ENCODE measurements around the gene TTLL11.

The TTLL11 gene

GRCh38 chr9:121914017-121914595 lies 179.0 kb downstream of the TTLL11 start:
- no peak for TF ChIP-seq ZNF565 (CRISPR knock-in tag; conservative IDR thresholded peaks at IDR 0.05; ENCODE audit: low read depth)
- TF ChIP-seq CSDC2 (CRISPR knock-in tag; IDR thresholded peaks at IDR 0.05) = no peak
- no peak for TF ChIP-seq CREB5 (CRISPR knock-in tag; IDR thresholded peaks at IDR 0.05; ENCODE audit: low read depth)
- TF ChIP-seq BACH2 (CRISPR knock-in tag; IDR thresholded peaks at IDR 0.05; ENCODE audit: borderline replicate concordance) = no peak
- TF ChIP-seq OSR1 (CRISPR knock-in tag; IDR thresholded peaks at IDR 0.05) = no peak
- no peak for ATAC-seq

GRCh38 chr9:121912812-121913627 lies 180.1 kb downstream of the TTLL11 start:
- no peak for ATAC-seq
- TF ChIP-seq PPARA (CRISPR knock-in tag; IDR thresholded peaks at IDR 0.05; ENCODE audit: borderline replicate concordance) (no peak), ESRRG (CRISPR knock-in tag; IDR thresholded peaks at IDR 0.05) (no peak), RARB (CRISPR knock-in tag; IDR thresholded peaks at IDR 0.05) (no peak), CSDC2 (CRISPR knock-in tag; IDR thresholded peaks at IDR 0.05) (no peak), BACH2 (CRISPR knock-in tag; IDR thresholded peaks at IDR 0.05; ENCODE audit: borderline replicate concordance) (no peak), ZNF70 (CRISPR knock-in tag; IDR thresholded peaks at IDR 0.05) (no peak), TSHZ2 (CRISPR knock-in tag; IDR thresholded peaks at IDR 0.05) (no peak), ZFP3 (CRISPR knock-in tag; IDR thresholded peaks at IDR 0.05) (no peak), ARNTL (CRISPR knock-in tag; IDR thresholded peaks at IDR 0.05; ENCODE audit: borderline replicate concordance, low read depth) (no peak), TOX (CRISPR knock-in tag; IDR thresholded peaks at IDR 0.05; ENCODE audit: borderline replicate concordance) (no peak), ZFP30 (CRISPR knock-in tag; IDR thresholded peaks at IDR 0.05) (no peak), PATZ1 (CRISPR knock-in tag; IDR thresholded peaks at IDR 0.05; ENCODE audit: borderline replicate concordance) (no peak)
- TF ChIP-seq, protein P1, sequence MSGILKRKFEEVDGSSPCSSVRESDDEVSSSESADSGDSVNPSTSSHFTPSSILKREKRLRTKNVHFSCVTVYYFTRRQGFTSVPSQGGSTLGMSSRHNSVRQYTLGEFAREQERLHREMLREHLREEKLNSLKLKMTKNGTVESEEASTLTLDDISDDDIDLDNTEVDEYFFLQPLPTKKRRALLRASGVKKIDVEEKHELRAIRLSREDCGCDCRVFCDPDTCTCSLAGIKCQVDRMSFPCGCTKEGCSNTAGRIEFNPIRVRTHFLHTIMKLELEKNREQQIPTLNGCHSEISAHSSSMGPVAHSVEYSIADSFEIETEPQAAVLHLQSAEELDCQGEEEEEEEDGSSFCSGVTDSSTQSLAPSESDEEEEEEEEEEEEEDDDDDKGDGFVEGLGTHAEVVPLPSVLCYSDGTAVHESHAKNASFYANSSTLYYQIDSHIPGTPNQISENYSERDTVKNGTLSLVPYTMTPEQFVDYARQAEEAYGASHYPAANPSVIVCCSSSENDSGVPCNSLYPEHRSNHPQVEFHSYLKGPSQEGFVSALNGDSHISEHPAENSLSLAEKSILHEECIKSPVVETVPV (CRISPR knock-in tag; IDR thresholded peaks at IDR 0.05) = no peak

DNA sequence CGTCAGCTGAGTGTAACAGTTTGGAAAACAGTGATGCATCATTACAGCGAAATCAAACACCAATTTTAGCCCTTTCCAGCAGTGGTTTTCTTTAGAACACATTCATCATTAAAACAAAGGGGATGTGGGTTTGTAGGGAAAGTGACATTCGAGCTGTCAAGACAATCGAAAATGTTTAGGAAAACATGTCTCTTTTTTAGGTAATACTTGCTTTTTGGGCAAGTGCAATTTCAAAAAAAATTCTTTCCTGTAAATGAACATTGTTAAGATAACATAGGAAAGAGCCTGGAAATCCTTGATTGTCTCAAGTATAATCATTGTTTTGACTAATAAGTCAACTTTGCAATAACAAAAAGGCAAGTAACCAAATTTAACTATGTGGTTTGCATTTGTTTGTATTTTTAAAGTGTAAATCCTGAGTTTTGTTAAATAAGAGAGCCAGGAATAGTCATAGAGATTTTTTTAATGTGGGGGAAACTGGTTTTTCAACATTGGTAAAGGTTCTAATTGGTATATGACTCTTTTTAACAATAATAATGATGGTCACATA lies 182.5 kb downstream of the TTLL11 start:
- no peak for ATAC-seq
- no peak for TF ChIP-seq POU6F1 (CRISPR knock-in tag; IDR thresholded peaks at IDR 0.05; ENCODE audit: borderline replicate concordance, low read depth)
- no peak for TF ChIP-seq ZNF8 (CRISPR knock-in tag; IDR thresholded peaks at IDR 0.05)
- no peak for TF ChIP-seq TCF4 (CRISPR knock-in tag; IDR thresholded peaks at IDR 0.05; ENCODE audit: borderline replicate concordance)
- no peak for TF ChIP-seq ISL1 (CRISPR knock-in tag; IDR thresholded peaks at IDR 0.05)
- no peak for TF ChIP-seq PPARA (CRISPR knock-in tag; IDR thresholded peaks at IDR 0.05; ENCODE audit: borderline replicate concordance)
- no peak for TF ChIP-seq BACH2 (CRISPR knock-in tag; IDR thresholded peaks at IDR 0.05; ENCODE audit: borderline replicate concordance)
- no peak for TF ChIP-seq OSR1 (CRISPR knock-in tag; IDR thresholded peaks at IDR 0.05)
- TF ChIP-seq ZNF565 (CRISPR knock-in tag; conservative IDR thresholded peaks at IDR 0.05; ENCODE audit: low read depth) = no peak
- TF ChIP-seq CREB5 (CRISPR knock-in tag; IDR thresholded peaks at IDR 0.05; ENCODE audit: low read depth) = no peak
- TF ChIP-seq ZNF70 (CRISPR knock-in tag; IDR thresholded peaks at IDR 0.05) = no peak
- no peak for TF ChIP-seq SNAI2 (CRISPR knock-in tag; IDR thresholded peaks at IDR 0.05)
- no peak for TF ChIP-seq RARB (CRISPR knock-in tag; IDR thresholded peaks at IDR 0.05)
- no peak for TF ChIP-seq TOX (CRISPR knock-in tag; IDR thresholded peaks at IDR 0.05; ENCODE audit: borderline replicate concordance)
- TF ChIP-seq ZC3H10 (CRISPR knock-in tag; IDR thresholded peaks at IDR 0.05) = no peak
- TF ChIP-seq GLIS3 (CRISPR knock-in tag; IDR thresholded peaks at IDR 0.05) = no peak
- TF ChIP-seq PATZ1 (CRISPR knock-in tag; IDR thresholded peaks at IDR 0.05; ENCODE audit: borderline replicate concordance) = no peak
- no peak for TF ChIP-seq ZFP3 (CRISPR knock-in tag; IDR thresholded peaks at IDR 0.05)

All from SK-N-SH treated with all-trans-retinoic acid at 6 μM for 48 hours (cell line).